ENCODE data around the gene CYP4F22.
A peak's percentile ranks its signal among the peaks of the same experiment; 100 is the strongest.

Gene CYP4F22

DNA sequence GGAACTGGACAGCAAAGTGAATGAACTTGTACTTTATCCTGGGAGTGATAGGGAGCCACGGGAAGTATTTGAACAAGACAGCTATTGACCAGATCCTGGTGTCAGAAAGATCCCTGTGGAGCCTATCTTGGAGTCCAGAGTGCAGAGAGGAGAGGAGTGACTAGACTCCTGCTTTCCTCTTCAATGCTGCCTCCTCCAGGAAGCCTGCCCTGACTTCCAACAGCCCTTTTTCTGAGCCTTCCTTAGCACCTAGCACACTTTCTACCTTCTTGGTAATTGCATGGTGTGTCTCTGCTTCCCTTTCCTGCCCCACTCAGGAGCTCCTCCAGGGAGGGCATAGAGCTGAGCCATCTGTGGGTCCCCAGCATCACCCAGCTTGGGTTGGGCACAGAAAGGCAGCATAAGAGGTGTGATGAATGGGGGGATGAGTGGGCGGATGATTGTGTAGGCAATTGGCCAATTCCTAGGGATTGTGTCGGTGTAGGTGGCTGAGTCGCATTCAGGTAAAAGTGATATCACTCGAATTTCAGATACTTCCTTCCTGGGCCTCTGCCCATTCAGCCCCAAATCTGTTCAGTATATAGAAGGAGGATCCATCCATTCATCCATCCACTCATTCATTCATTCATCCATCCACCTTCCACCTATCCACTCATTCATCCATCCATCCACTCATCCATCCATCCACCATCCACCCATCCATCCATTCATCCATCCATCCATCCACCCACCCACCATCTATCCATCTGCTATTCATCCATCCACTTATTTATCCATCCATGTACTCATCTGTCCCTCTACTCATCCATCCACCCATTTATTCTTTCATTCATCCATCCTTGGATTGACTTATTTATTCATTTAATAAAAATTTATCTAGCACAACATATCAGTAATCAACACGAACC lies 26.9 kb downstream of the CYP4F22 start:
- Histone ChIP-seq H3K9me3 (ENCODE audit: control extremely low read depth in 1 of 5, control insufficient read depth in 4 of 5, insufficient read depth in 2 of 5, low read depth in 1 of 5, low read length in 4 of 5) (peaks cover 0 to 4% (median 0%) of the 10 kb centered on the region in 5 experiments), H3K4me1 (ENCODE audit: control extremely low read depth in 1 of 4, control insufficient read depth in 4 of 4, insufficient read depth in 4 of 4, low read length in 3 of 4) (peaks cover 0 to 11% (median 7%) of the 10 kb centered on the region in 4 experiments), H3K36me3 (ENCODE audit: control insufficient read depth in 4 of 4, insufficient read depth in 4 of 4, low read length in 3 of 4) (peaks cover 0 to 21% (median 0%) of the 10 kb centered on the region in 4 experiments), H3K4me3 (ENCODE audit: control insufficient read depth in 1 of 7, extremely low read depth in 1 of 7, insufficient read depth in 4 of 7, low read depth in 2 of 7, low read length in 6 of 7) (no peak overlapping the region), H3K27me3 (replicated peaks in 2 of 5; ENCODE audit: control insufficient read depth in 4 of 5, insufficient read depth in 5 of 5, low read length in 4 of 5) (no peaks in the 10 kb centered on the region), H3K27ac (ENCODE audit: insufficient read depth in 1 of 2, low read depth in 1 of 2, low read length in 2 of 2, poor library complexity in 1 of 2, severe bottlenecking in 2 of 2) (no peak overlapping the region)
- POLR2A ChIA-PET = no interaction called here
- DNase-seq = no peak
- CTCF ChIA-PET = interaction anchor here (1.6 kb wide), 1 partner anchor 17 kb away, joined by 5 read pairs; no protein-coding TSS in a partner anchor
- 100% methylated on average over 1 of the region's 6 CpGs for WGBS (ENCODE audit: insufficient coverage)

DNA sequence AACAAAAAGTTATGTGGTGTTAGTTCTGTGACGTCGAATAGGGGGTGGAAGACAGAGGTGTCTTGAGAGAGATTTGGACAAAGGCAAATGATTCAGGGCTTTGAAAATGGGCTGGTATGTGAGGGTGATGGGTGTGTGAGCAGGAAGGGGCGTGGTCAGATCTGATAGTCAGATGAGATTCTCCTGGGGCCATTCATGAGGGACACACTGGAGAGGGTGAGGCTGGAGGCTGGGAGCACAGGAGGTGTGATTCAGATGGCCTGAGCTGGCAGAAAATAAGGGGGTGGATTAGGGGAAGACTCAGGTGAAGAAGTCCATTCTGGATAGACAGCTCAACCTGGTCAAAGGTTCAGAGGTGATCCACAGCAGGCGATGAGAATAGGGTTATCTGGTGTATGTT lies 28.0 kb downstream of the CYP4F22 start:
- no peak overlapping the region for H3K4me3 ChIP-seq (ENCODE audit: control insufficient read depth in 1 of 7, extremely low read depth in 1 of 7, insufficient read depth in 4 of 7, low read depth in 2 of 7, low read length in 6 of 7)
- 83% methylated on average over 4 of the region's 4 CpGs for WGBS (ENCODE audit: insufficient coverage)
- no peak overlapping the region for H3K27ac ChIP-seq (ENCODE audit: insufficient read depth in 1 of 2, low read depth in 1 of 2, low read length in 2 of 2, poor library complexity in 1 of 2, severe bottlenecking in 2 of 2)
- CTCF ChIA-PET = interaction anchor here (1.0 kb wide), 1 partner anchor 58 kb away, joined by 3 read pairs; the partner anchor contains the start of gene PGLYRP2
- DNase-seq = no peak
- POLR2A ChIA-PET = interaction anchor here (0.6 kb wide), 1 partner anchor 503 kb away, joined by 3 read pairs; no protein-coding TSS in a partner anchor
- no peaks in the 10 kb centered on the region for H3K27me3 ChIP-seq (replicated peaks in 2 of 5; ENCODE audit: control insufficient read depth in 4 of 5, insufficient read depth in 5 of 5, low read length in 4 of 5)
- peaks cover 0 to 21% (median 0%) of the 10 kb centered on the region in 4 experiments for H3K36me3 ChIP-seq (ENCODE audit: control insufficient read depth in 4 of 4, insufficient read depth in 4 of 4, low read length in 3 of 4)
- peaks cover 0 to 3% (median 0%) of the 10 kb centered on the region in 5 experiments for H3K9me3 ChIP-seq (ENCODE audit: control extremely low read depth in 1 of 5, control insufficient read depth in 4 of 5, insufficient read depth in 2 of 5, low read depth in 1 of 5, low read length in 4 of 5)
- H3K4me1 ChIP-seq (ENCODE audit: control extremely low read depth in 1 of 4, control insufficient read depth in 4 of 4, insufficient read depth in 4 of 4, low read length in 3 of 4) = peaks cover 0 to 11% (median 7%) of the 10 kb centered on the region in 4 experiments

DNA sequence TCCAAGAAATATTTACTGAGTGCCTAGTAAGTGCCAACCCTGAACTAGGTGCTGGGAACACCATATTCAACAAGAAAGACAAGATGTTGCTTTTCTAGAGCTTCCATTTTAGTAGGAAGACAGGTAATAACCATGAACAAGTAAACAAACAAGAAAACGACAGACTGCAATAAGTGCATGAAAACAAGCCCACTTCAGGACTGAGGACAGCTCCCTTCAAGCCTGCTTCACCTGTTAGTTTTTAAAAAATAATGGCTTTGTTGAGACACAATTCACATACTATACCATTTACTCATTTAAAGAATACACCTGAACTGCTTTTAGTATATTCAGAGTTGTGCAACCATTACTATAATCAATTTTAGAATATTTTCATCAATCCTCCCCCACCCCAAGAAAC lies 30.4 kb downstream of the CYP4F22 start:
- H3K27me3 ChIP-seq (replicated peaks in 2 of 5; ENCODE audit: control insufficient read depth in 4 of 5, insufficient read depth in 5 of 5, low read length in 4 of 5) = no peaks in the 10 kb centered on the region
- CTCF ChIA-PET = no interaction called here
- no peak overlapping the region for H3K4me3 ChIP-seq (ENCODE audit: control insufficient read depth in 1 of 7, extremely low read depth in 1 of 7, insufficient read depth in 4 of 7, low read depth in 2 of 7, low read length in 6 of 7)
- no CpG with 5 or more reads among the region's 1 CpG for WGBS (ENCODE audit: insufficient coverage)
- DNase-seq = peak in 2 of 3 donors; percentile 33 to 39
- peaks cover 0 to 21% (median 0%) of the 10 kb centered on the region in 4 experiments for H3K36me3 ChIP-seq (ENCODE audit: control insufficient read depth in 4 of 4, insufficient read depth in 4 of 4, low read length in 3 of 4)
- H3K4me1 ChIP-seq (ENCODE audit: control extremely low read depth in 1 of 4, control insufficient read depth in 4 of 4, insufficient read depth in 4 of 4, low read length in 3 of 4) = no peaks in the 10 kb centered on the region
- peaks cover 0 to 3% (median 0%) of the 10 kb centered on the region in 5 experiments for H3K9me3 ChIP-seq (ENCODE audit: control extremely low read depth in 1 of 5, control insufficient read depth in 4 of 5, insufficient read depth in 2 of 5, low read depth in 1 of 5, low read length in 4 of 5)
- POLR2A ChIA-PET = interaction anchor here (0.5 kb wide), 1 partner anchor 1132 kb away, joined by 4 read pairs; no protein-coding TSS in a partner anchor
- H3K27ac ChIP-seq (ENCODE audit: insufficient read depth in 1 of 2, low read depth in 1 of 2, low read length in 2 of 2, poor library complexity in 1 of 2, severe bottlenecking in 2 of 2) = no peak overlapping the region

DNA sequence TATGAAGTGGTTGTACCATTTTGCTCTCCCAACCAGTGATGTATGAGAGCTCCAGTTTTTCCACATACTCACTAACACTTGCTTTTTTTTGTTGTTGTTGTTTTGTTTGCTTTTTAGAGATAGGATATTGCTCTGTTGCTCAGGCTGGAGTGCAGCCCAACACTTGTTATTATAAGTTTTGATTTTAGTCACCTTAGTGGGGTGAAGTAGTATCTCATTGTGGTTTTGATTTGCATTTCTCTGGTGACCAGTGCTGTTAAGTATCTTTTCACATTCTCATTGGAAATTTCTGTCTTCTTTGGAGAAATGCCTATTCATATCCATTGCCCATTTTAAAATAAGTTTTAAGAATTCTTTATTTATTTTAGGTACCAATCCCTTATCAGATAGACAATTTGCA lies 31.3 kb downstream of the CYP4F22 start:
- no peak overlapping the region for H3K4me3 ChIP-seq (ENCODE audit: control insufficient read depth in 1 of 7, extremely low read depth in 1 of 7, insufficient read depth in 4 of 7, low read depth in 2 of 7, low read length in 6 of 7)
- H3K9me3 ChIP-seq (ENCODE audit: control extremely low read depth in 1 of 5, control insufficient read depth in 4 of 5, insufficient read depth in 2 of 5, low read depth in 1 of 5, low read length in 4 of 5) = peaks cover 0 to 3% (median 0%) of the 10 kb centered on the region in 5 experiments
- no peak overlapping the region for H3K27ac ChIP-seq (ENCODE audit: insufficient read depth in 1 of 2, low read depth in 1 of 2, low read length in 2 of 2, poor library complexity in 1 of 2, severe bottlenecking in 2 of 2)
- H3K27me3 ChIP-seq (replicated peaks in 2 of 5; ENCODE audit: control insufficient read depth in 4 of 5, insufficient read depth in 5 of 5, low read length in 4 of 5) = no peaks in the 10 kb centered on the region
- no peaks in the 10 kb centered on the region for H3K4me1 ChIP-seq (ENCODE audit: control extremely low read depth in 1 of 4, control insufficient read depth in 4 of 4, insufficient read depth in 4 of 4, low read length in 3 of 4)
- CTCF ChIA-PET = interaction anchor here (0.6 kb wide), 2 partner anchors 16 kb away, joined by 3 read pairs; no protein-coding TSS in a partner anchor
- POLR2A ChIA-PET = interaction anchor here (0.7 kb wide), 1 partner anchor 13 kb away, joined by 4 read pairs; no protein-coding TSS in a partner anchor
- DNase-seq = no peak
- H3K36me3 ChIP-seq (ENCODE audit: control insufficient read depth in 4 of 4, insufficient read depth in 4 of 4, low read length in 3 of 4) = peaks cover 0 to 21% (median 0%) of the 10 kb centered on the region in 4 experiments

DNA sequence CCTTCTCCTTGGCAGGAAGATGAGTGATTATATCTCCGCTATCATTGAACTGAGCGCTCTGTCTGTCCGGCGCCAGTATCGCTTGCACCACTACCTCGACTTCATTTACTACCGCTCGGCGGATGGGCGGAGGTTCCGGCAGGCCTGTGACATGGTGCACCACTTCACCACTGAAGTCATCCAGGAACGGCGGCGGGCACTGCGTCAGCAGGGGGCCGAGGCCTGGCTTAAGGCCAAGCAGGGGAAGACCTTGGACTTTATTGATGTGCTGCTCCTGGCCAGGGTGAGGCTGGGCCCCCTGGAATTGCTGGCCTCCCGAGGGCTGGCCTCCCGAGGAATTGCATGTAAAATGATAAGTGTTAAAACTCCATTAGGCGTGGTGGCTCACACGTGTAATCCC lies 32.1 kb downstream of the CYP4F22 start:
- Histone ChIP-seq H3K4me3 (ENCODE audit: control insufficient read depth in 1 of 7, extremely low read depth in 1 of 7, insufficient read depth in 4 of 7, low read depth in 2 of 7, low read length in 6 of 7) (no peak overlapping the region), H3K9me3 (ENCODE audit: control extremely low read depth in 1 of 5, control insufficient read depth in 4 of 5, insufficient read depth in 2 of 5, low read depth in 1 of 5, low read length in 4 of 5) (peaks cover 0 to 3% (median 0%) of the 10 kb centered on the region in 5 experiments), H3K36me3 (ENCODE audit: control insufficient read depth in 4 of 4, insufficient read depth in 4 of 4, low read length in 3 of 4) (peaks cover 0 to 21% (median 0%) of the 10 kb centered on the region in 4 experiments), H3K27me3 (replicated peaks in 2 of 5; ENCODE audit: control insufficient read depth in 4 of 5, insufficient read depth in 5 of 5, low read length in 4 of 5) (no peaks in the 10 kb centered on the region), H3K27ac (ENCODE audit: insufficient read depth in 1 of 2, low read depth in 1 of 2, low read length in 2 of 2, poor library complexity in 1 of 2, severe bottlenecking in 2 of 2) (no peak overlapping the region), H3K4me1 (ENCODE audit: control extremely low read depth in 1 of 4, control insufficient read depth in 4 of 4, insufficient read depth in 4 of 4, low read length in 3 of 4) (no peaks in the 10 kb centered on the region)
- 97% methylated on average over 19 of the region's 20 CpGs for WGBS (ENCODE audit: insufficient coverage)
- POLR2A ChIA-PET = no interaction called here
- CTCF ChIA-PET = no interaction called here
- DNase-seq = no peak

DNA sequence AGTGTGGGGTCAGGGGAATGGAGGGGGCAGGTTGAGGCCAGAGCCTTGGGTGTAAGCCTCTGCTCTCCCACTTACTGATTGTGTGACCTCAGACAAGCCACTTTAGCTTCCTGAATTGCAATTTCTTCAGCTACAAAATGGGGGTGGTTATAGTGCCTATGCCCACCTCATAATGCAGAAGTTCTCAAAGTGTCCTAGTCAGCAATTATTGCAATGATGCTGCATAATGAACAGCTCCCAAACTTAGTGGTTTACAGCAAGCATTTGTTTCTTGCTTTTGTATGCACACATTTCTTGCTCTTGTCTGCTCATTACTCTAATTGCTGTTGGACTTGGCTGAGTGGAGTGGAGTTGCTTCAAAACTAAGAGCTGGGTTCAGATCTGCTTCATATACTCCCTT lies 36.0 kb downstream of the CYP4F22 start:
- POLR2A ChIA-PET = no interaction called here
- no peak for DNase-seq

DNA sequence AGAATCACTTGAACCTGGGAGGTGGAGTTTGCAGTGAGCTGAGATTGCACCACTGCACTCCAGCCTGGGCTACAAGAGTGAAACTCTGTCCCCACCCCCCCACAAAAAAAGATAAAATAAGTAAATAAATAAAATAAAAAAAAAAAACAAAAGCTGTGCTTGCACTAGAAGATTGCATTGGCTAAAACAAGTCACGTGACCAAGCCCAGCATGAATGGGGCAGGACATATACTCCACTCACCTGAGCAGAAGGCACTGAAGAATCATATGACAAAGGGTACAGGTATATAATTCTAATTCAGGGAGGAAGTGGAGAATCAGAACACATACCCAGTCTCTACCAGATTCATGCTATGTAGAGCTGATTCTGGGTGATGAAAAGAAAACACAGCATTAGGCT lies 36.6 kb downstream of the CYP4F22 start:
- DNase-seq = no peak
- CTCF ChIA-PET = interaction anchor here (1.2 to 1.5 kb wide), 3 partner anchors 11 to 84 kb away, joined by 3 to 4 read pairs (median 4); partner anchors contain the start of gene PGLYRP2
- H3K36me3 ChIP-seq (ENCODE audit: control insufficient read depth in 4 of 4, insufficient read depth in 4 of 4, low read length in 3 of 4) = peaks cover 0 to 6% (median 0%) of the 10 kb centered on the region in 4 experiments
- no peaks in the 10 kb centered on the region for H3K4me1 ChIP-seq (ENCODE audit: control extremely low read depth in 1 of 4, control insufficient read depth in 4 of 4, insufficient read depth in 4 of 4, low read length in 3 of 4)
- no peak overlapping the region for H3K4me3 ChIP-seq (ENCODE audit: control insufficient read depth in 1 of 7, extremely low read depth in 1 of 7, insufficient read depth in 4 of 7, low read depth in 2 of 7, low read length in 6 of 7)
- no peak overlapping the region for H3K27ac ChIP-seq (ENCODE audit: insufficient read depth in 1 of 2, low read depth in 1 of 2, low read length in 2 of 2, poor library complexity in 1 of 2, severe bottlenecking in 2 of 2)
- H3K27me3 ChIP-seq (replicated peaks in 2 of 5; ENCODE audit: control insufficient read depth in 4 of 5, insufficient read depth in 5 of 5, low read length in 4 of 5) = no peaks in the 10 kb centered on the region
- H3K9me3 ChIP-seq (ENCODE audit: control extremely low read depth in 1 of 5, control insufficient read depth in 4 of 5, insufficient read depth in 2 of 5, low read depth in 1 of 5, low read length in 4 of 5) = no peaks in the 10 kb centered on the region
- POLR2A ChIA-PET = interaction anchor here (0.6 kb wide), 1 partner anchor 25 kb away, joined by 3 read pairs; no protein-coding TSS in a partner anchor
- no CpG with 5 or more reads among the region's 1 CpG for WGBS (ENCODE audit: insufficient coverage)

More for the DNA sequence above, 36.0 kb downstream of the CYP4F22 start:
- no peak overlapping the region for H3K27ac ChIP-seq (ENCODE audit: insufficient read depth in 1 of 2, low read depth in 1 of 2, low read length in 2 of 2, poor library complexity in 1 of 2, severe bottlenecking in 2 of 2)
- peaks cover 0 to 7% (median 0%) of the 10 kb centered on the region in 4 experiments for H3K36me3 ChIP-seq (ENCODE audit: control insufficient read depth in 4 of 4, insufficient read depth in 4 of 4, low read length in 3 of 4)
- CTCF ChIA-PET = interaction anchor here (1.2 to 1.5 kb wide), 3 partner anchors 11 to 83 kb away, joined by 3 to 4 read pairs (median 4); partner anchors contain the start of gene PGLYRP2
- H3K27me3 ChIP-seq (replicated peaks in 2 of 5; ENCODE audit: control insufficient read depth in 4 of 5, insufficient read depth in 5 of 5, low read length in 4 of 5) = no peaks in the 10 kb centered on the region
- H3K4me1 ChIP-seq (ENCODE audit: control extremely low read depth in 1 of 4, control insufficient read depth in 4 of 4, insufficient read depth in 4 of 4, low read length in 3 of 4) = no peaks in the 10 kb centered on the region
- no peak overlapping the region for H3K4me3 ChIP-seq (ENCODE audit: control insufficient read depth in 1 of 7, extremely low read depth in 1 of 7, insufficient read depth in 4 of 7, low read depth in 2 of 7, low read length in 6 of 7)
- no peaks in the 10 kb centered on the region for H3K9me3 ChIP-seq (ENCODE audit: control extremely low read depth in 1 of 5, control insufficient read depth in 4 of 5, insufficient read depth in 2 of 5, low read depth in 1 of 5, low read length in 4 of 5)

All from common myeloid progenitor, CD34-positive (primary cell).